Osteocyte (in vitro differentiated cells): ENCODE data around the gene CNN2. TPM values are rescaled to one million over a fixed set of nuclear protein-coding genes. Genes with fewer than 3 reads are reported as not detected.

ENCODE experiments used
- DNase-seq: peaks from one replicate; pipeline ENCODE4 v3.0.0; 2021; ENCODE audit warnings: mixed read lengths; ENCODE audit not compliant: unreplicated experiment; ENCODE audit errors: extremely low spot score
- H3K27ac Mint-ChIP-seq: one replicate; pipeline ENCODE4 v1.8.0; 2021; ENCODE audit warnings: mild to moderate bottlenecking, mixed read lengths; ENCODE audit not compliant: unreplicated experiment
- H3K27me3 Mint-ChIP-seq: one replicate; pipeline ENCODE4 v1.8.0; 2021; ENCODE audit warnings: mixed read lengths; ENCODE audit not compliant: unreplicated experiment
- H3K36me3 Mint-ChIP-seq: one replicate; pipeline ENCODE4 v1.8.0; 2021; ENCODE audit warnings: mixed read lengths; ENCODE audit not compliant: unreplicated experiment
- H3K4me1 Mint-ChIP-seq: one replicate; pipeline ENCODE4 v1.8.0; 2021; ENCODE audit warnings: mixed read lengths; ENCODE audit not compliant: unreplicated experiment
- H3K4me3 Mint-ChIP-seq: one replicate; pipeline ENCODE4 v1.8.0; 2021; ENCODE audit warnings: mild to moderate bottlenecking, moderate library complexity, mixed read lengths; ENCODE audit not compliant: unreplicated experiment
- H3K9me3 Mint-ChIP-seq: one replicate; pipeline ENCODE4 v1.8.0; 2021; ENCODE audit warnings: mixed read lengths; ENCODE audit not compliant: unreplicated experiment
- total RNA-seq: library from RNA; stranded (reverse); gene quantifications from 2 replicates; pipeline ENCODE4 v1.2.1, GENCODE V29; 2021
- TF ChIP-seq, protein P1 (sequence below): fragments of 200-600 bp; sonication (generic); IDR thresholded peaks from 2 replicates; pipeline ENCODE4 v1.5.0; 2021; ENCODE audit warnings: antibody characterized with exemption, mild to moderate bottlenecking, moderate library complexity

The CNN2 gene
- total RNA-seq, 1 donor from 2014 or later, result 327 TPM

DNA sequence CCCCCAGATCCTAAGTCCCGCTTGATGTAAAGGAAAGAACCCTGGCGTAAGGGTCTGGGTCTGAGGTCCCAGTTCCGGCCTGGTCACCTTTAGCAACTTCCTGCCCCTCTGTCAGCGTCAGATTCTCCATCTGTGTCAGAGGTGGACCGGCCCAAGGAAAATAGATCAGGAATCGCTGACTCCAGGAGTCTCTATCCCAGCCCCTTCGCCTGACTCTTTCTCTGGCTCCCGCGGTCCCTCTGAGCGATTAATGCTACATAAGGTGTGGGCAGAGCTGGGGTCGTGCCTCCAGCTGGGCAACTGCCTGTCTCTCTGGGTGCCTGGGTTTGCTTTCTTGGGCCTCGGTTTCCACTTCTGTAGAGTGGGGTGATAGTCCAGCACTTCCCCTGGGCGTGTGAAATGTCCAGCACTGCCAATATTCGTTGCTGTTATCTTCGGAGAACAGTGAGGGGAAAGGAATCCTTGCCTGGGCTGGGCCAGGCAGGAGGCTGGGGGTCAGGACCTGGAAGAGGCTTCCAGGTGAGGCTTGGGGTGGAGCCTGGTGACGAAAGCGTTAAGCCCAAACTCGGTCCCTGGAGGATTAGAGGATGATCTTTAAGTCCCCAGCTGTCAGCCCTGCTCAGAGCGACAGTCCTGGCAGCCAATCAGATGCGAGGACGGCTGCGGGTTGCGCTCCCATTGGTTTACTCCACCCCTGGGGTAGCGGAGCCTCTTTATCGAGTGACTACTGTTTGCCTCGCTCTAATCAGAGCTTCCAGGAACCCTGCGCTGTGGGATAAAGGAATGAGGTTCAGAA is 14.3 kb downstream of the CNN2 start:
- H3K36me3 Mint-ChIP-seq, result peaks cover 12% of the 10 kb centered on the region
- TF ChIP-seq, protein P1, sequence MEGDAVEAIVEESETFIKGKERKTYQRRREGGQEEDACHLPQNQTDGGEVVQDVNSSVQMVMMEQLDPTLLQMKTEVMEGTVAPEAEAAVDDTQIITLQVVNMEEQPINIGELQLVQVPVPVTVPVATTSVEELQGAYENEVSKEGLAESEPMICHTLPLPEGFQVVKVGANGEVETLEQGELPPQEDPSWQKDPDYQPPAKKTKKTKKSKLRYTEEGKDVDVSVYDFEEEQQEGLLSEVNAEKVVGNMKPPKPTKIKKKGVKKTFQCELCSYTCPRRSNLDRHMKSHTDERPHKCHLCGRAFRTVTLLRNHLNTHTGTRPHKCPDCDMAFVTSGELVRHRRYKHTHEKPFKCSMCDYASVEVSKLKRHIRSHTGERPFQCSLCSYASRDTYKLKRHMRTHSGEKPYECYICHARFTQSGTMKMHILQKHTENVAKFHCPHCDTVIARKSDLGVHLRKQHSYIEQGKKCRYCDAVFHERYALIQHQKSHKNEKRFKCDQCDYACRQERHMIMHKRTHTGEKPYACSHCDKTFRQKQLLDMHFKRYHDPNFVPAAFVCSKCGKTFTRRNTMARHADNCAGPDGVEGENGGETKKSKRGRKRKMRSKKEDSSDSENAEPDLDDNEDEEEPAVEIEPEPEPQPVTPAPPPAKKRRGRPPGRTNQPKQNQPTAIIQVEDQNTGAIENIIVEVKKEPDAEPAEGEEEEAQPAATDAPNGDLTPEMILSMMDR, result no peak
- H3K27me3 Mint-ChIP-seq, result no peaks in the 10 kb centered on the region
- H3K4me3 Mint-ChIP-seq, result peak overlapping the region; percentile 88
- DNase-seq, result no peak
- H3K27ac Mint-ChIP-seq, result peak overlapping the region; percentile 63
- H3K9me3 Mint-ChIP-seq, result no peaks in the 10 kb centered on the region
- peaks cover 47% of the 10 kb centered on the region for H3K4me1 Mint-ChIP-seq

DNA sequence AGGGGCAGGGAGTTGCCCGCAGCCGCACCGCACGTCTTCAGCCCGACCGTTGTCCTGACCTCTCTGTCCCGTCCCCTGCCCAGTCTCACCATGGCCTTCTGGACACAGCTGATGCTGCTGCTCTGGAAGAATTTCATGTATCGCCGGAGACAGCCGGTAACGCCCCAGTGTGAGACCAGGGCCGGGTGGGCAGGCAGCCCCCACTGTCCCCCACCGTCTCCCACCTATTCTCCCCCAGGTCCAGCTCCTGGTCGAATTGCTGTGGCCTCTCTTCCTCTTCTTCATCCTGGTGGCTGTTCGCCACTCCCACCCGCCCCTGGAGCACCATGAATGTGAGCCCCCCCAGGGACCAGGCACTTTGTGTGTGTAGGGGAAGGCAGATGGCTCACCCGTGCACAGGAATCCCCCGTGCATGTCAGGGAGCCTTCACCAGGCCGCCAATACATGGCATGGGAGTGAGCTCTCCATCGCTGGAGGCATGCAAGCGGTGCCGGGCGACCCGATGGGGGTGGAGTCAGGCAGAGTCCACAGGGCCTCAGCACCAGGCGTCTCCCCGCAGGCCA is 14.9 kb downstream of the CNN2 start:
- Mint-ChIP-seq H3K27me3 (no peaks in the 10 kb centered on the region), H3K36me3 (peaks cover 8% of the 10 kb centered on the region), H3K4me1 (peaks cover 45% of the 10 kb centered on the region), H3K9me3 (no peaks in the 10 kb centered on the region), H3K27ac (no peak overlapping the region), H3K4me3 (peak overlapping the region; percentile 88)
- DNase-seq, result no peak
- TF ChIP-seq, protein P1, result no peak

DNA sequence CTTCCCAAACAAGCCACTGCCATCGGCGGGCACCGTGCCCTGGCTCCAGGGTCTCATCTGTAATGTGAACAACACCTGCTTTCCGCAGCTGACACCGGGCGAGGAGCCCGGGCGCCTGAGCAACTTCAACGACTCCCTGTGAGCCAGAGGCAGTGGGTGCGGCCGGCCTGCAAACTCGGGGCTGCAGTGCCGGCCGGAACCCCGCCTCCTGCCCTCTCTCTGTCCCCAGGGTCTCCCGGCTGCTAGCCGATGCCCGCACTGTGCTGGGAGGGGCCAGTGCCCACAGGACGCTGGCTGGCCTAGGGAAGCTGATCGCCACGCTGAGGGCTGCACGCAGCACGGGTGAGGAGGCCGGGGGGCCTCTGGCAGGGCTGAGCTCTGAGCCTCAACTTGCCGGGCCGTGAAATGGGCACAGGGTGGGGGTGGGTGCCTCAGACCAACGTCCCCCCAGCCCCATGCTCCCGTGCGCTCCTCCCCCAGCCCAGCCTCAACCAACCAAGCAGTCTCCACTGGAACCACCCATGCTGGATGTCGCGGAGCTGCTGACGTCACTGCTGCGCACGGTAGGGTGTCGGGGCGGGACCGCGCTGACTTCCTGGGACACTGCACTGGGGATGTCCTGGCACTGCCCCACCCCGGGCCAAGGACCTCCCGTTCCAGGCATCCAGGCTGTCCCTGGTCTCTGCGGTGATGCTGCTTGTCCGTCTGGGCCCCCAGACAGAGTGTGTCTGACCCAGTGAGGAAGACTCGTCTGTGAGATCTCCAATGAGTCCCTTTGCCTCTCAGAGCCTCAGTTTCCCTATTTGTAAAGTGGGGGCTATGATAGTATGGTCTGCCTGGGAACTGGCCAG is 15.7 kb downstream of the CNN2 start:
- no peak overlapping the region for H3K4me3 Mint-ChIP-seq
- no peak overlapping the region for H3K27ac Mint-ChIP-seq
- TF ChIP-seq, protein P1, result no peak
- no peak for DNase-seq
- H3K27me3 Mint-ChIP-seq, result no peaks in the 10 kb centered on the region
- H3K4me1 Mint-ChIP-seq, result peaks cover 43% of the 10 kb centered on the region
- no peaks in the 10 kb centered on the region for H3K9me3 Mint-ChIP-seq
- peaks cover 6% of the 10 kb centered on the region for H3K36me3 Mint-ChIP-seq

DNA sequence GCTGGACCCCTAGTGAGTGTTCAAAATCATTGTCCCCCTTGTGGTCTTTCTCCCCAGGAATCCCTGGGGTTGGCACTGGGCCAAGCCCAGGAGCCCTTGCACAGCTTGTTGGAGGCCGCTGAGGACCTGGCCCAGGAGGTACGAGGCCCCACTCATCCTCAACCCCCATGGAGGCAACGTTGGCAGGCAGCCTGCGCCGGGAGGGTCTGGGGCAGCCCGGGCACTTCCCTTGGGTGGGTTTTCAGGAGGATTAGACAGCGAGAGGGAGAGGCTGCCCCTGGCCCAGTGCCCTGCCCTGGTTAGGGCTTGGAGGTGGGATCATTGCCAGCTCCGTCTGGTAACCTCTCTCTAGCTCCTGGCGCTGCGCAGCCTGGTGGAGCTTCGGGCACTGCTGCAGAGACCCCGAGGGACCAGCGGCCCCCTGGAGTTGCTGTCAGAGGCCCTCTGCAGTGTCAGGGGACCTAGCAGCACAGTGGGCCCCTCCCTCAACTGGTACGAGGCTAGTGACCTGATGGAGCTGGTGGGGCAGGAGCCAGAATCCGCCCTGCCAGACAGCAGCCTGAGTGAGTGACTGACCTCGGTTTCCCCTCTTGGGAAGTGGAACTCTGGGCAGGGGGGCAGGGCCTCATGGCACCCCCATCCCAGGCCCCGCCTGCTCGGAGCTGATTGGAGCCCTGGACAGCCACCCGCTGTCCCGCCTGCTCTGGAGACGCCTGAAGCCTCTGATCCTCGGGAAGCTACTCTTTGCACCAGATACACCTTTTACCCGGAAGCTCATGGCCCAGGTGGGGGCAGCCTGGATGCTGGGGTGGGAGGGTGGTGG is 16.5 kb downstream of the CNN2 start:
- Mint-ChIP-seq H3K9me3 (no peaks in the 10 kb centered on the region), H3K4me1 (peaks cover 36% of the 10 kb centered on the region), H3K36me3 (peaks cover under 1% of the 10 kb centered on the region), H3K27ac (no peak overlapping the region), H3K27me3 (no peaks in the 10 kb centered on the region), H3K4me3 (no peak overlapping the region)
- TF ChIP-seq, protein P1, result no peak
- no peak for DNase-seq
